H9 (cell line): ENCODE results near the gene SRBD1. TPM values are rescaled to one million over a fixed set of nuclear protein-coding genes. Genes with fewer than 3 reads are reported as not detected.

ENCODE experiments used
- DNase-seq: peaks from one replicate; pipeline ENCODE4 v3.0.0-alpha.2; 2017
- H2AFZ ChIP-seq: one replicate; pipeline ENCODE4 v1.6.1; 2013; ENCODE audit warnings: mild to moderate bottlenecking, low read length, control low read depth, moderate library complexity
- H2AK5ac ChIP-seq: 2 replicates; pipeline ENCODE4 v1.6.1; 2013; ENCODE audit warnings: low read length, control low read depth, mixed read lengths; ENCODE audit not compliant: insufficient read length
- H2BK120ac ChIP-seq: one replicate; pipeline ENCODE4 v1.6.1; 2013; ENCODE audit warnings: low read depth, mild to moderate bottlenecking, low read length, control low read depth, inconsistent platforms; ENCODE audit not compliant: poor library complexity, severe bottlenecking
- H2BK12ac ChIP-seq: 2 replicates; pipeline ENCODE4 v1.6.1; 2013; ENCODE audit warnings: low read length, control low read depth, mixed read lengths, low read depth; ENCODE audit not compliant: insufficient read length
- H2BK15ac ChIP-seq: 2 replicates; pipeline ENCODE4 v1.6.1; 2013; ENCODE audit warnings: low read depth, low read length, control low read depth
- H2BK20ac ChIP-seq: one replicate; pipeline ENCODE4 v1.6.1; 2013; ENCODE audit warnings: low read depth, mild to moderate bottlenecking, low read length, control low read depth, inconsistent platforms; ENCODE audit not compliant: poor library complexity, severe bottlenecking
- H2BK5ac ChIP-seq: 2 replicates; pipeline ENCODE4 v1.6.1; 2013; ENCODE audit warnings: low read length, control low read depth, mixed read lengths; ENCODE audit not compliant: insufficient read length
- H3K14ac ChIP-seq: 2 replicates; pipeline ENCODE4 v1.6.1; 2013; ENCODE audit warnings: low read length, control low read depth; ENCODE audit not compliant: insufficient read depth
- H3K18ac ChIP-seq: 2 replicates; pipeline ENCODE4 v1.6.1; 2013; ENCODE audit warnings: low read depth, mild to moderate bottlenecking, mixed read lengths, low read length, control low read depth; ENCODE audit not compliant: insufficient read length
- H3K23ac ChIP-seq: 2 replicates; pipeline ENCODE4 v1.6.1; 2013; ENCODE audit warnings: low read length, control low read depth, mixed read lengths, low read depth; ENCODE audit not compliant: insufficient read length
- H3K23me2 ChIP-seq: 2 replicates; pipeline ENCODE4 v1.6.1; 2013; ENCODE audit warnings: low read depth, mild to moderate bottlenecking, mixed read lengths, low read length, control low read depth; ENCODE audit not compliant: insufficient read length, poor library complexity, severe bottlenecking
- H3K27ac ChIP-seq: 2 replicates; pipeline ENCODE4 v1.5.1; 2013; ENCODE audit warnings: low read length, control low read depth, mixed read lengths, low read depth; ENCODE audit not compliant: insufficient read length
- H3K27me3 ChIP-seq: 2 replicates; pipeline ENCODE4 v1.6.1; 2013; ENCODE audit warnings: low read length, control low read depth, inconsistent platforms; ENCODE audit not compliant: insufficient read depth
- H3K4ac ChIP-seq: 2 replicates; pipeline ENCODE4 v1.6.1; 2013; ENCODE audit warnings: low read depth, mild to moderate bottlenecking, control low read depth, inconsistent platforms, low read length, moderate library complexity
- H3K4me1 ChIP-seq: 2 replicates; pipeline ENCODE4 v1.6.1; 2013; ENCODE audit warnings: low read length, control low read depth, inconsistent platforms; ENCODE audit not compliant: insufficient read depth
- H3K4me2 ChIP-seq: 2 replicates; pipeline ENCODE4 v1.6.1; 2013; ENCODE audit warnings: low read length, control low read depth, mixed read lengths; ENCODE audit not compliant: insufficient read length, insufficient read depth
- H3K56ac ChIP-seq: 2 replicates; pipeline ENCODE4 v1.6.1; 2013; ENCODE audit warnings: low read depth, mild to moderate bottlenecking, mixed read lengths, low read length, control low read depth; ENCODE audit not compliant: insufficient read length
- H3K79me1 ChIP-seq: 2 replicates; pipeline ENCODE4 v1.6.1; 2013; ENCODE audit warnings: low read depth, mild to moderate bottlenecking, moderate library complexity, low read length, control low read depth, inconsistent platforms; ENCODE audit not compliant: insufficient read depth, poor library complexity, severe bottlenecking
- H3K79me2 ChIP-seq: 2 replicates; pipeline ENCODE4 v1.6.1; 2013; ENCODE audit warnings: low read length, control low read depth, inconsistent platforms; ENCODE audit not compliant: insufficient read depth
- H3K9ac ChIP-seq: 2 replicates; pipeline ENCODE4 v1.6.1; 2013; ENCODE audit warnings: low read length, control low read depth, mixed read lengths; ENCODE audit not compliant: insufficient read length; ENCODE audit errors: extremely low read depth
- H3K9me3 ChIP-seq: one replicate; pipeline ENCODE4 v1.6.1; 2013; ENCODE audit warnings: low read depth, low read length, inconsistent platforms; ENCODE audit not compliant: control insufficient read depth
- H3T11ph ChIP-seq: one replicate; pipeline ENCODE4 v1.6.1; 2013; ENCODE audit warnings: mild to moderate bottlenecking, low read length, control low read depth, inconsistent platforms
- H4K20me1 ChIP-seq: one replicate; pipeline ENCODE4 v1.6.1; 2013; ENCODE audit not compliant: control insufficient read depth, insufficient read length, insufficient read depth
- H4K5ac ChIP-seq: 2 replicates; pipeline ENCODE4 v1.6.1; 2013; ENCODE audit warnings: low read depth, mild to moderate bottlenecking, mixed read lengths, low read length, control low read depth; ENCODE audit not compliant: insufficient read length
- H4K8ac ChIP-seq: replicated peaks from 2 replicates; pipeline ENCODE4 v1.6.1; 2013; ENCODE audit warnings: low read length, control low read depth, mixed read lengths, low read depth; ENCODE audit not compliant: insufficient read length
- H4K91ac ChIP-seq: 2 replicates; pipeline ENCODE4 v1.6.1; 2013; ENCODE audit warnings: low read depth, mild to moderate bottlenecking, moderate library complexity, mixed read lengths, low read length, control low read depth; ENCODE audit not compliant: insufficient read length
- H3K27ac Mint-ChIP-seq, 3 experiments: 2 replicates in 2 of 3; 3 replicates in 1 of 3; pipeline ENCODE4 v1.8.0; 2020 to 2021; ENCODE audit warnings: mixed read lengths in 3 of 3, mild to moderate bottlenecking in 1 of 3, moderate library complexity in 1 of 3
- H3K27me3 Mint-ChIP-seq: 2 replicates; pipeline ENCODE4 v1.8.0; 2021; ENCODE audit warnings: low read depth, mild to moderate bottlenecking, moderate library complexity, mixed read lengths
- H3K36me3 Mint-ChIP-seq, 3 experiments: 2 replicates in 2 of 3; 3 replicates in 1 of 3; pipeline ENCODE4 v1.8.0; 2020 to 2021; ENCODE audit warnings: low read depth in 3 of 3, mixed read lengths in 3 of 3; ENCODE audit not compliant: insufficient read depth in 1 of 3
- H3K4me1 Mint-ChIP-seq, 2 experiments: 2 replicates each; pipeline ENCODE4 v1.8.0; 2020; ENCODE audit warnings: mixed read lengths in 2 of 2
- H3K4me3 Mint-ChIP-seq, 2 experiments: 2 replicates in 1 of 2; 3 replicates in 1 of 2; pipeline ENCODE4 v1.8.0; 2020 to 2021; ENCODE audit warnings: mild to moderate bottlenecking in 2 of 2, mixed read lengths in 2 of 2, moderate library complexity in 1 of 2
- H3K9me3 Mint-ChIP-seq, 2 experiments: 2 replicates in 1 of 2; 3 replicates in 1 of 2; pipeline ENCODE4 v1.8.0; 2020; ENCODE audit warnings: mild to moderate bottlenecking in 2 of 2, mixed read lengths in 2 of 2, moderate library complexity in 1 of 2
- WGBS: extraction: QIAGEN DNeasy Blood & Tissue Kit; methylation state at CpG from one replicate; pipeline ENCODE4 v1.1.7; 2013; ENCODE audit warnings: missing lambda C conversion rate, low lambda C conversion rate, mixed read lengths; ENCODE audit not compliant: insufficient read length; ENCODE audit errors: extremely low coverage; 5-methylcytosine and 5-hydroxymethylcytosine counted together
- total RNA-seq: library from RNA; stranded (reverse); gene quantifications from 2 replicates; pipeline ENCODE4 v1.2.1, GENCODE V29; 2021
- TF ChIP-seq, protein P1 (sequence below): fragments of 200-600 bp; sonication (generic); conservative IDR thresholded peaks from 3 replicates; pipeline ENCODE4 v1.8.0; 2021; ENCODE audit warnings: antibody characterized with exemption, mild to moderate bottlenecking

Gene SRBD1
- total RNA-seq, 1 experiment from 2014 or later, result 18.3 TPM

DNA sequence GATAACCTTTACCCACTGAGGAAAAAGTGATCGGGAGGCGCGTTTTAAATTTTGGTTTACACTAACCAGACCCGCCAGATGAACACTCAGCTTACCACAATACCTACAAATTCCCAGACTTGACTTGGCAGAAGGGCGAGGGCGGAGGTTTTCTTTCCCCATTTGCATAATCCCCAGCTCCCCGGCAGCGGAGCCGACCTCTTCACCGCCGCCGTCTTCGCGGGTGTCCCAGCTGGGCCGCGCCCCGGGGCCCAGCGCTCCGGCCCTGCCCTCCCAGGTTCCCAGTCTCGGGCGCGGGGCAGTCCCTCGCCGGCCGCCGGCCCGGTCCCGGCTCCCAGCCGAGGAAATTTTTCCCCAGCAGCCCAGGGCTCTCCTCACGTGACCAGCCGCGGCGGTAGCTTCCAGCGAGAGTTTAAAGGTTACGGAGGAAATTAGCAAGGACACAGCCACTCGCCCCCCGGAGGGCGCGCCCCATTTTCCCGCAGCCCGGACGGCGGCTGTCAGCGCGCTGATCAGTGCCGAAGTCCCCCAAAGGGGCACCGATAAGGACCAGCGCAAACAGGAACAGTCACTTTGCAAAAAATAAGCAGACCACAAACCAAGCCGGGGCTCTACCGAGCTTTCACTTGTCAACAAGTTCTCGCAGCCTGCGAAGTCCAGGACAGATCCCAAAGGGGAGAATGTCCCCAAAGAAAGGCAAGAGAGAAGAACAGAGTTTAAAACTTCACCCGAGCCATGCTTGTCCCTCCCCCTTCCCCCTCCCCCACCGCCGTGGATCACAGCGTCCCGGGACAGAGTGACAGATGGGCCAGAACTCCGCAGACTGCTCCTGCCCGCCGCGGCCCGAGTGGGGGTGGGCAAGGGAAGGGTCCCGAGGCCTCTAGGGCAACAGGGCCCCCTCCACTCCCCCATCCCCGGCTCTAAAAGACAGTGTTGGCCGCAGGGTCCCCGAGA lies 39.1 kb upstream of the SRBD1 start:
- H3K9me3 Mint-ChIP-seq, result no peaks in the 10 kb centered on the region; a peak in 1 of 5 replicates
- H4K5ac ChIP-seq, result no peak overlapping the region
- peaks cover 28% of the 10 kb centered on the region for H3K23me2 ChIP-seq
- H3K23ac ChIP-seq, result no peak overlapping the region
- H3K4me3 Mint-ChIP-seq, result peak overlapping the region; percentile 92 to 99
- no peak overlapping the region for H2BK20ac ChIP-seq
- H3K27me3 ChIP-seq, result peaks cover 45% of the 10 kb centered on the region
- H3K18ac ChIP-seq, result no peak overlapping the region
- H3K9ac ChIP-seq, result no peak overlapping the region
- H3T11ph ChIP-seq, result no peak overlapping the region
- H2BK120ac ChIP-seq, result no peak overlapping the region
- peak overlapping the region; percentile 76 for H3K4me2 ChIP-seq
- H3K79me1 ChIP-seq, result no peaks in the 10 kb centered on the region
- no peaks in the 10 kb centered on the region for H3K79me2 ChIP-seq
- no peak overlapping the region for H3K27ac Mint-ChIP-seq
- no peak overlapping the region for H3K27ac ChIP-seq
- peaks cover 88% of the 10 kb centered on the region for H3K27me3 Mint-ChIP-seq
- H3K14ac ChIP-seq, result no peak overlapping the region
- H3K4me1 ChIP-seq, result no peaks in the 10 kb centered on the region
- peaks cover 3% of the 10 kb centered on the region for H4K20me1 ChIP-seq
- no peak overlapping the region for H2AFZ ChIP-seq
- H2BK5ac ChIP-seq, result no peak overlapping the region
- TF ChIP-seq, protein P1, sequence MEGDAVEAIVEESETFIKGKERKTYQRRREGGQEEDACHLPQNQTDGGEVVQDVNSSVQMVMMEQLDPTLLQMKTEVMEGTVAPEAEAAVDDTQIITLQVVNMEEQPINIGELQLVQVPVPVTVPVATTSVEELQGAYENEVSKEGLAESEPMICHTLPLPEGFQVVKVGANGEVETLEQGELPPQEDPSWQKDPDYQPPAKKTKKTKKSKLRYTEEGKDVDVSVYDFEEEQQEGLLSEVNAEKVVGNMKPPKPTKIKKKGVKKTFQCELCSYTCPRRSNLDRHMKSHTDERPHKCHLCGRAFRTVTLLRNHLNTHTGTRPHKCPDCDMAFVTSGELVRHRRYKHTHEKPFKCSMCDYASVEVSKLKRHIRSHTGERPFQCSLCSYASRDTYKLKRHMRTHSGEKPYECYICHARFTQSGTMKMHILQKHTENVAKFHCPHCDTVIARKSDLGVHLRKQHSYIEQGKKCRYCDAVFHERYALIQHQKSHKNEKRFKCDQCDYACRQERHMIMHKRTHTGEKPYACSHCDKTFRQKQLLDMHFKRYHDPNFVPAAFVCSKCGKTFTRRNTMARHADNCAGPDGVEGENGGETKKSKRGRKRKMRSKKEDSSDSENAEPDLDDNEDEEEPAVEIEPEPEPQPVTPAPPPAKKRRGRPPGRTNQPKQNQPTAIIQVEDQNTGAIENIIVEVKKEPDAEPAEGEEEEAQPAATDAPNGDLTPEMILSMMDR, result no peak
- H3K4me1 Mint-ChIP-seq, result peaks cover 17% of the 10 kb centered on the region in 2 experiments
- no peak overlapping the region for H3K4ac ChIP-seq
- no peak overlapping the region for H2BK15ac ChIP-seq
- H3K36me3 Mint-ChIP-seq, result no peaks in the 10 kb centered on the region; a peak in 2 of 7 replicates
- no peak overlapping the region for H2AK5ac ChIP-seq
- H4K8ac ChIP-seq, result no peak overlapping the region
- H4K91ac ChIP-seq, result no peak overlapping the region
- no peak overlapping the region for H3K56ac ChIP-seq
- peak; percentile 61 for DNase-seq
- H2BK12ac ChIP-seq, result no peak overlapping the region
- H3K9me3 ChIP-seq, result no peaks in the 10 kb centered on the region
- WGBS, result no CpG with 5 or more reads among the region's 66 CpGs
